ENCODE results near the gene TEX48.

The TEX48 gene

GRCh38 chr9:114643896-114644295 lies 38.1 kb downstream of the TEX48 start:
- TF ChIP-seq CTCF (IDR thresholded peaks at IDR 0.05; ENCODE audit: low read length, missing control alignments) = no peak
- no peak for DNase-seq (ENCODE audit: low read depth)
- no peak overlapping the region for H3K4me3 ChIP-seq (replicated peaks; ENCODE audit: low read depth, low read length)

- DNase-seq (ENCODE audit: low read depth) = no peak
- no peak for TF ChIP-seq CTCF (IDR thresholded peaks at IDR 0.05; ENCODE audit: low read length, missing control alignments)
- H3K4me3 ChIP-seq (replicated peaks; ENCODE audit: low read depth, low read length) = no peak overlapping the region
These were observed 39.0 kb downstream of the TEX48 start for GRCh38 chr9:114643001-114643400.

GRCh38 chr9:114641967-114642366 lies 40.0 kb downstream of the TEX48 start:
- no peak for TF ChIP-seq CTCF (IDR thresholded peaks at IDR 0.05; ENCODE audit: low read length, missing control alignments)
- DNase-seq (ENCODE audit: low read depth) = no peak
- no peak overlapping the region for H3K4me3 ChIP-seq (replicated peaks; ENCODE audit: low read depth, low read length)

- DNase-seq (ENCODE audit: low read depth) = no peak
- TF ChIP-seq CTCF (IDR thresholded peaks at IDR 0.05; ENCODE audit: low read length, missing control alignments) = no peak
- no peak overlapping the region for H3K4me3 ChIP-seq (replicated peaks; ENCODE audit: low read depth, low read length)
These were observed 43.6 kb downstream of the TEX48 start for GRCh38 chr9:114638404-114638803.

GRCh38 chr9:114634387-114634786 lies 47.6 kb downstream of the TEX48 start:
- no peak overlapping the region for H3K4me3 ChIP-seq (replicated peaks; ENCODE audit: low read depth, low read length)
- DNase-seq (ENCODE audit: low read depth) = no peak
- TF ChIP-seq CTCF (IDR thresholded peaks at IDR 0.05; ENCODE audit: low read length, missing control alignments) = no peak

- DNase-seq (ENCODE audit: low read depth) = no peak
- no peak overlapping the region for H3K4me3 ChIP-seq (replicated peaks; ENCODE audit: low read depth, low read length)
- no peak for TF ChIP-seq CTCF (IDR thresholded peaks at IDR 0.05; ENCODE audit: low read length, missing control alignments)
These were observed 48.4 kb downstream of the TEX48 start for GRCh38 chr9:114633438-114634089.

GRCh38 chr9:114631166-114631565 lies 50.8 kb downstream of the TEX48 start:
- DNase-seq (ENCODE audit: low read depth) = no peak
- no peak overlapping the region for H3K4me3 ChIP-seq (replicated peaks; ENCODE audit: low read depth, low read length)

More at GRCh38 chr9:114631166-114631565, 50.8 kb downstream of the TEX48 start:
- TF ChIP-seq CTCF (IDR thresholded peaks at IDR 0.05; ENCODE audit: low read length, missing control alignments) = no peak
